Measurements from ENCODE around the gene FAM13A. TPM values are rescaled to one million over a fixed set of nuclear protein-coding genes. Genes with fewer than 3 reads are reported as not detected.

The FAM13A gene
- total RNA-seq, 1 experiment from 2014 or later = 26.7 TPM

- Histone ChIP-seq H3K9me2 (ENCODE audit: insufficient read depth) (no peaks in the 10 kb centered on the region), H3K36me3 (ENCODE audit: low read depth) (no peaks in the 10 kb centered on the region), H3K4me1 (replicated peaks; ENCODE audit: insufficient read depth) (no peaks in the 10 kb centered on the region), H3F3A (ENCODE audit: insufficient read depth, low read depth) (no peaks in the 10 kb centered on the region), H3K4me2 (no peak overlapping the region), H3K9me3 (ENCODE audit: insufficient read depth, low read depth) (no peaks in the 10 kb centered on the region; the same call in 1 of the 2 replicates), H4K20me1 (ENCODE audit: insufficient read depth) (no peaks in the 10 kb centered on the region), H3K27ac (no peak overlapping the region), H2AFZ (no peak overlapping the region), H3K4me3 (no peak overlapping the region), H3K79me2 (ENCODE audit: low read depth) (no peaks in the 10 kb centered on the region), H3K27me3 (ENCODE audit: insufficient read depth, low read depth) (no peaks in the 10 kb centered on the region)
- TF ChIP-seq EZH2 (IDR thresholded peaks at IDR 0.05; ENCODE audit: low read depth) = no peak
- TF ChIP-seq, protein P1, sequence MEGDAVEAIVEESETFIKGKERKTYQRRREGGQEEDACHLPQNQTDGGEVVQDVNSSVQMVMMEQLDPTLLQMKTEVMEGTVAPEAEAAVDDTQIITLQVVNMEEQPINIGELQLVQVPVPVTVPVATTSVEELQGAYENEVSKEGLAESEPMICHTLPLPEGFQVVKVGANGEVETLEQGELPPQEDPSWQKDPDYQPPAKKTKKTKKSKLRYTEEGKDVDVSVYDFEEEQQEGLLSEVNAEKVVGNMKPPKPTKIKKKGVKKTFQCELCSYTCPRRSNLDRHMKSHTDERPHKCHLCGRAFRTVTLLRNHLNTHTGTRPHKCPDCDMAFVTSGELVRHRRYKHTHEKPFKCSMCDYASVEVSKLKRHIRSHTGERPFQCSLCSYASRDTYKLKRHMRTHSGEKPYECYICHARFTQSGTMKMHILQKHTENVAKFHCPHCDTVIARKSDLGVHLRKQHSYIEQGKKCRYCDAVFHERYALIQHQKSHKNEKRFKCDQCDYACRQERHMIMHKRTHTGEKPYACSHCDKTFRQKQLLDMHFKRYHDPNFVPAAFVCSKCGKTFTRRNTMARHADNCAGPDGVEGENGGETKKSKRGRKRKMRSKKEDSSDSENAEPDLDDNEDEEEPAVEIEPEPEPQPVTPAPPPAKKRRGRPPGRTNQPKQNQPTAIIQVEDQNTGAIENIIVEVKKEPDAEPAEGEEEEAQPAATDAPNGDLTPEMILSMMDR (conservative IDR thresholded peaks at IDR 0.05) = no peak
- intact Hi-C loops (cut with micrococcal nuclease; ENCODE audit: unreplicated experiment) = no loop called here
- BruUV-seq (replicated peaks) = no TSS peak
- ChIA-PET CTCF (interaction anchor here (0.6 kb wide), 1 partner anchor 433 kb away, joined by 3 read pairs; no protein-coding TSS in a partner anchor), POLR2A (ENCODE audit: unreplicated experiment) (no interaction called here)
- DNase-seq = no peak
Measured at GRCh38 chr4:89001647-89002445, 55.1 kb downstream of the FAM13A start.

DNA sequence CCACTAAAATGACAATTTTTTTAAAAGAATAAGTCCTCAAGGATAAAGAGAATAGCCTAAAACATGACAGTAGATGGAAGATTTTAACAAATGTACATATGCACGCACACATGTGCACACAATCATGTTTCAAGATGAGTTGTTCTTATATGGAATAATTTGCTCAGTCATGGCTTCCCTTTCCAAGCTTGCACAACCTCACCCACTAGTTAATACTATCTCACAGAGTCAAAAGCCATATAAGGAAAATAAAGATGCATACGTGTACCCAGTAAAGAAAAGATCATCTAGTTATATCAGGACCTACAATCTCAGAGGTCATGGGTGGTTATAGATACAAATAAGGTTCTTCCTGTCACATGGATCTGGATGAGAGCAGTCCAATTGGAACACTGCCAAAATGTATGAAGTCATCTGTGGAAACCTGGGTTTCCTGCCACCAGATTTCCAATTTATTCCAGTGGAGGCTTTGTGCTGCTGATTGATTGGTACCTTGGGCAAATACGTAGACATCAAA, 56.1 kb downstream of the FAM13A start:
- DNase-seq = no peak
- BruUV-seq (replicated peaks) = no TSS peak
- Histone ChIP-seq H2AFZ (no peak overlapping the region), H4K20me1 (ENCODE audit: insufficient read depth) (no peaks in the 10 kb centered on the region), H3K79me2 (ENCODE audit: low read depth) (no peaks in the 10 kb centered on the region), H3K9me3 (ENCODE audit: insufficient read depth, low read depth) (no peaks in the 10 kb centered on the region; the same call in 1 of the 2 replicates), H3K4me1 (replicated peaks; ENCODE audit: insufficient read depth) (no peaks in the 10 kb centered on the region), H3K9me2 (ENCODE audit: insufficient read depth) (no peaks in the 10 kb centered on the region), H3K4me3 (no peak overlapping the region), H3F3A (ENCODE audit: insufficient read depth, low read depth) (no peaks in the 10 kb centered on the region), H3K4me2 (no peak overlapping the region), H3K36me3 (ENCODE audit: low read depth) (no peaks in the 10 kb centered on the region), H3K27me3 (ENCODE audit: insufficient read depth, low read depth) (no peaks in the 10 kb centered on the region), H3K27ac (no peak overlapping the region)
- ChIA-PET CTCF (interaction anchor here (0.6 kb wide), 1 partner anchor 434 kb away, joined by 3 read pairs; no protein-coding TSS in a partner anchor), POLR2A (ENCODE audit: unreplicated experiment) (no interaction called here)
- intact Hi-C loops (cut with micrococcal nuclease; ENCODE audit: unreplicated experiment) = no loop called here
- TF ChIP-seq EZH2 (IDR thresholded peaks at IDR 0.05; ENCODE audit: low read depth) = no peak
- TF ChIP-seq, protein P1 (conservative IDR thresholded peaks at IDR 0.05) = no peak

DNA sequence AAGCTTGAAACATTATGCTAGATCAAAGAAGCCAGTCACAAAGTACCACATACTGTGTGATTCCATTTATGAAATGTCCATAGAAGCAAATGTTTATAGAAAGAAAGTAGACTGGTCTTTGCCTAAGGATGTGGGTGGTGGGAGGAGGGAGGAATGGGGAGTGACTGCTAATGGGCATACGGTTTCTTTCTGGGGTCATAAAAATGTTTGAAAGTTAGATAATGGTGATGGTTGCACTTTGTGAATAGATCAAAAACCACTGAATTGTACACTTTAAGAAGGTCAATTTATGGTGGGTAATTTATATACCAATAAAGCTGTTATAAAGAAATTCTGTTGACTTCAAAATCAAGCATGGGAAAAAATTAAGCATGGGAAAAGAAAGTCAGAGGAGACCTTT, 56.6 kb downstream of the FAM13A start:
- Histone ChIP-seq H3K9me2 (ENCODE audit: insufficient read depth) (no peaks in the 10 kb centered on the region), H3K27me3 (ENCODE audit: insufficient read depth, low read depth) (no peaks in the 10 kb centered on the region), H4K20me1 (ENCODE audit: insufficient read depth) (no peaks in the 10 kb centered on the region), H3K79me2 (ENCODE audit: low read depth) (no peaks in the 10 kb centered on the region), H3F3A (ENCODE audit: insufficient read depth, low read depth) (no peaks in the 10 kb centered on the region), H3K27ac (no peak overlapping the region), H3K4me2 (no peak overlapping the region), H3K36me3 (ENCODE audit: low read depth) (no peaks in the 10 kb centered on the region), H2AFZ (no peak overlapping the region), H3K9me3 (ENCODE audit: insufficient read depth, low read depth) (no peaks in the 10 kb centered on the region; the same call in 1 of the 2 replicates), H3K4me1 (replicated peaks; ENCODE audit: insufficient read depth) (no peaks in the 10 kb centered on the region), H3K4me3 (no peak overlapping the region)
- no TSS peak for BruUV-seq (replicated peaks)
- CTCF ChIA-PET = no interaction called here
- POLR2A ChIA-PET (ENCODE audit: unreplicated experiment) = no interaction called here
- no peak for DNase-seq
- TF ChIP-seq EZH2 (IDR thresholded peaks at IDR 0.05; ENCODE audit: low read depth) = no peak
- TF ChIP-seq, protein P1 (conservative IDR thresholded peaks at IDR 0.05) = no peak
- intact Hi-C loops (cut with micrococcal nuclease; ENCODE audit: unreplicated experiment) = no loop called here

All from PC-9 (cell line).